GM18505 (cell line): Measurements from ENCODE around the gene PHF2.

Experiments
- ATAC-seq: cut with Tn5 transposase; IDR thresholded peaks from one replicate; pipeline ENCODE4 v1.9.1; 2021; ENCODE audit not compliant: unreplicated experiment
- POLR2A ChIP-seq: IDR thresholded peaks from 4 replicates; pipeline ENCODE4 v1.6.1; 2011; ENCODE audit warnings: borderline replicate concordance; ENCODE audit not compliant: insufficient read depth, insufficient read length; ENCODE audit errors: extremely low read depth

The PHF2 gene

DNA sequence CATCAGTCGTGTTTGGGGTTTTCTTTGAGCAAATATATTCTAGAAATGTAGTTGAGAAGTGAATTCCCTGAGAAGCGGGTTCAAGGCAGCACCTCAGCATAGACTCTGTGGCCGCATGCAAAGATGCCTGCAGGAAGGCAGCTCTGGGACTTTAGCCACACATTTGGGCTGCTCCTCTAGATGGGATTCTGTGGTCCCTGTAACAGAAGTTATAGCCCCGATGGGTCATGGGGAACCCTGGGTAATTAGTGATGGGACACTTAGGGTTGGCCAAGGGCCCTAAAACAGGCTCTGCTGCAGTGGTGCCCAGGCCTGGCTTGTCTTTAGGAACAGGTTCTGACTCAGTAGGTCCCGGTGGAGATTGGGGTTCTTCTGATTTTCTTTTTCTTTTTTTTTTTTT lies 36.8 kb downstream of the PHF2 start:
- ATAC-seq: no peak
- no peak for TF ChIP-seq POLR2A

DNA sequence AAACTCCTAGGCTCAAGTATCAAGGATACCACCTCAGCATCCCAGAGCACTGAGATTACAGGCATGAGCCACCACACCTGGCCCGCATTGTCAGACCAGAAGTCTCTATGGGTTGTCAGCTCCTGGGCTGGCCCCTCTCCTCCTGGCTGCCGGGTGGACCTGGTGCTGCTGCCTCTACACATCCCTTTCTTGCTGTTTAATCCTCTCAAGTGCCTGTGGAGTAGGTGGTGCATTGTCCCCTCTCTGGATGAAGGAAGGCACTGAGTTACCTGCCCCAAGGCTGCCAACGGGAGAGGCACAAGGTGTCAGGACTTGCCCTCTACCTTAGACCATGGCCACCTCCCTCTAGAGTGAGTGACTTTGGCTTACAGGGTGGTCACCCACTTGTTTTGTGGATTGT lies 37.4 kb downstream of the PHF2 start:
- no peak for TF ChIP-seq POLR2A
- no peak for ATAC-seq

DNA sequence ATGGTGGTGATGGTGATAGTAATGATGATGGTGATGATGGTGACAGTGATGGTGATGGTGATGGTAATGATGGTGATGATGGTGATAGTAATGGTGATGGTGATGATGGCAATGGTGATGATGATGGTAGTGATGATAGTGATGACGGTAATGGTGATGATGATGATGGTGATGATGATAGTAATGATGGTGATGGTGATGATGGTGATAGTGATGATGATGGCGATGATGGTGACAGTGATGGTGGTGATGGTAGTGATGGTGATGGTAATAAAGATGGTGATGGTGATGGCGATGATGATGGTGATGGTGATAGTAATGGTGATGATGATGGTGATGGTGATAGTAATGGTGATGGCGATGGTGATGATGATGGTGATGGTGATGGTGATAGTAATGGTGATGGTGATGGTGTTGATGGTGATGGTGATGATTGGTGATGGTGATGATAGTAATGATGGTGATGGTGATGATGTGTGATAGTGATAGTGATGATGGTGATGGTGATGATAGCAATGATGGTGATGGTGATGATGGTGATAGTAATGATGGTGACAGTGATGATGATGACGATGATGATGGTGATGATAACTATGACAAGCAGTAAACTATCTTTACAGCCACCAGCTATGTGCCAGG lies 38.6 kb downstream of the PHF2 start:
- no peak for ATAC-seq
- no peak for TF ChIP-seq POLR2A

DNA sequence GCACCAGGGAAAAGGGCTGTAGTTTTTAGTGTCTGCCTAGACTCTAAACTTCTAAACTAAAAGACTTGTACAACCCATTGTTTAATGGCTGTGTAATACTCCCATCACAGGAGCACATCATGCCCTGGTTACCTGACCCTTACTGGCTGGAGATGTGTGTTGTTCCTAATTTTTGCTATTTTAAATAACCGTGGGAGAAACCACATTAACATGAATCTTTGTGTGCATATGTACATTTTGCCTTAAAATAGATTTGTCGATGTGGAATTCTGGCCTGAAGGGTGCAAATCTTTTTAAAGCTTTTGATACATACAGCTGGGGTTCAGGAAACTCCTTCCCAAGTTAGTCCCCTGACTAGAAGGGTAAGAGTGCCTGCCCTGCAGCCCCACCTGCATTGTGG lies 39.7 kb downstream of the PHF2 start:
- ATAC-seq: no peak
- no peak for TF ChIP-seq POLR2A

DNA sequence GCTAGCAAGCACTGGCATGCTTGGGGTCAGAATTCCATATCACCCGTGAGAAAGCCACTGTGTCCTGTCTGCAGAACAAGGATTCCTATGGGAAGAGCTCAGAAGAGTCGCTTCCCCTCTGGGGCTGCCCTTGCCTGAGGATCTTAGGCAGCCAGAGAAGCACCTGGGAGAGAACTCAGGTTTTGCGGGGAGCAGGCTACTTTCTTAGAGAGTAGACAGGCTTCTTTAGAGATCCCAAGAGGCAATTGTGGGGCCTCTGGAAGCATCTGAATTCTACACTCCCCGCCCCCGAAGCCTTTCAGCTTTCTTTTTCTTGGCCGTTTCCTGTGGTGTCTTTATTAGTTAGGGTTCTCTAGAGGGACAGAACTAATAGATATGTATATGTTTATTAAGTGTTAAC lies 40.9 kb downstream of the PHF2 start:
- no peak for ATAC-seq

DNA sequence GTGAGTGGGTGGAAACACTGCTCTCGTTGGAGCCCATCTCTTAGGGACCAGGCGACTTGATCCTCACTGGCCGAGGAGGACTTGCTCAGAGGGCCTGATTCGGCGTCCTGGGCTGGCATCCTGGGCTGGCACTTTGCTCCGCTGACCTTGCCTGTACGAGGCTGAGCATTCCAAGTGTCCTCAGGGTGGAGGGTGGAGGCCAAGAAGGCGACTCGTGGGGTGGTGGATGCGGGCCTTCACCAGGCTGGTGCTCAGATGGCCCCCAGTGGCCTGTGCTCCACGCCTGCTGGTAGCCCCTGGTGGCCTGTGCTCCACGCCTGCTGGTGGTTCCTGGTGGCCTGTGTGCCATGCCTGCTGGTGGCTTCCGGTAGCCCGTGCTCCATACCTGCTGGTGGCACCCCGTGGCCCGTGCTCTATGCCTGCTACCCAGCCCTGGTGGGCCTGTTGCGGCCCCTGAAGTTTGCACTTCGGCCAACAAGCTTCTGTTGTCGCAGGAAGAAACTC lies 42.9 kb downstream of the PHF2 start:
- ATAC-seq: no peak
- TF ChIP-seq POLR2A: no peak

More for the DNA sequence above, 40.9 kb downstream of the PHF2 start:
- no peak for TF ChIP-seq POLR2A

DNA sequence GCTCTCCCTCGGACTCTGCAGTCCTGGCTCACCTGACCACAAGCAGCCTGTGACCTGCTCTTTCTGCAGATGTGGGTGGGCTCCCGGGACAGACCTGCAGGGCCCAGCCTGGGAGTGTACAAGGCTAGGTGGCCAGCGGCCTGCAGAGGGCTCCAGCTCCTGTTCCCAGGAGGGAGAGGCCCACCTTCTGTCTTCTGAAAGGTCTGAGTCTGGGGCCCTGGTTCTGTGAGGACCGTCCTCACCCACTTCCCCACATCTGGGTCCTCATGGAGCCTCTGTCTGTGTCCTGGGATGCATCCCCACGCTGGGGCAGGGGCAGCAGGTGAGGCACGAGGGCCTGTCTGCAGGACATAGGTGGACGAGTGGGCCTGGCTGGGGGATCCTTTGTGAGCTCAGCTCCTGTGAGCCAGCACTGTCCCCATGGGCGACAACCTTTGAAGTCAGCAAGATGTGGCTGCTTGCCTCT lies 43.7 kb downstream of the PHF2 start:
- ATAC-seq: no peak
- no peak for TF ChIP-seq POLR2A

DNA sequence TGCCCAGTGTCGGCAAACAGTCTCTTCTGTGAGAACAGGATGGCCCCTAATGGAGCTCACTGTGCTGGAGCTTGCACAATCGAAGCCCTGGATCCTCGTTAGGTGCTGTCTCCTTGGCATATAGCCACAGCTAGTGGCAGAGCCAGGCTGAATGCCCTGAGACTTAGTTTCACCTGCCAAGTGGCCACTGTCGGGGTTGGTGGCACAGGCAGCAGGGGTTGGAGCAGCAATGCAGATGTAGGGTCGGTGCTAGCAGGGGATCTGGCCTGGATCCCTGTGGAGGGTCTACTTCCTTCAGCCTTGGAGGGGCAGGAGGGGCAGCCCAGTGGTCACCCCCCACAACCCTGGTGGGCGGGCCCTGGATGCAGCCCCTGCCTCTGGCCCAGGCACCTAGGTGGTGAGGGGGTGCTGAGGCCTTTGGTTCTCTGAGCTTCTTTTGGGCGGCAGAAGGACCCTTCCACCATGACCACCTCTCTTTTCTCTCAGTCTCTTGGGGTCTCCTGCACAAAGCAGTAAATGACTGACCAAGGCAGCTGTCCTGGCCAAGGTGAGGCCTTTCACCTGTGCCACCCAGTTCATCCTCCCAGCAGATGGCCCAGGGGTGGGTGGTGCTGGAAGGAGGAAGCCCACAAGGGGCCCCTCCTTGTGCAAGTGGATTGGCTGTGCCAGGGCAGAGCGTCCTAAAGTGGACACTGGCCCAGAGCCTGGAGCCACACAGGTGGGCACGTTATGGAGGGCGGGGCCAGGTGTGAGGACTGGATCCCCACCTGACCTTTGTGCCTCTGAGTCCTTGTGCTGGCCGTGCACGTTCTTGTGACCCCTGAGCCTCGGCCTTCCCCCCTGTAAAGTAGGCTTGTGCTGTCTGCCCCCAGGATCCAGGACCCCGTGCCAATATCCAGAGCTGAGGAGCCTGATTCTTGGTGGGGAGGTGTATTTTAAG lies 44.8 kb downstream of the PHF2 start:
- no peak for TF ChIP-seq POLR2A
- ATAC-seq: no peak

DNA sequence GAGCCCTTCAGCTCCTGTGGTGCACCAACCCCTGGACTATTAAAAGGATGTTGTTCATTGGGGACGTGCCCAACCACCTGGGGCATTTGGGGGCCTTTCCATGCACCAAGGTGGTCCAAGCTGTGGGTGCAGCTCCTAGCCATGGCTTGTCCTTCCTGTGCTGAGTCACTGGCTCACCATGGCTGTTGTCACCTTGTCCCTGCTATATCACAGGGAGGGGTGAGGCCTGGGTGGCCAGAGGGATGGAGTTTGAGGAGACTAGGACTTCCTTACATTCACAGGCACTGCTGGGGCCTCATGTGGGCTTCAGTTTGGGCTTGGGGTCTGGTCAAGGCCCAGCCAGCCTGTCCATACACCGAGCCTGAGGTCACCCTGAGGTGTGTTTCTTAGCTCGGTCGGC lies 45.5 kb downstream of the PHF2 start:
- TF ChIP-seq POLR2A: no peak
- ATAC-seq: no peak

DNA sequence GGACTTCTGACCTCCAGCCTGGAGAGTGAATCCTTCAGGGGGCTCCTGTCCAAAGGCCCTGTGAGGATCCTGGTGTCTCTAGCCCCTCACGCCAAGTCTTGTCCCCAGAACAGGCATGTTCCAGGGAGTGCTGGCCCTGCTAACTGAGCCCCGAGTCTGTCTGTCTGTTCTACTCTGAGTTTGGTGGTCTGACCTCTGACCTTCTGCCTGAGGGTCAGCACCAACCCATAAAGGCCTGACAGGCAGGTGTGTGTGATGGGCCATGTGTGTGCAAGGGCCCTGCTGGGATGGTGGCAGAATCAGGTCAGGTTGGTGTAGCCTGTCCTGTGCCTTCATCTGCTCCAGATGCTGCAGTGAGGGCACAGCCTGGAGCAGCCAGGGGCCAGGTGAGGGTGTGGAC lies 46.3 kb downstream of the PHF2 start:
- TF ChIP-seq POLR2A: no peak
- ATAC-seq: no peak

DNA sequence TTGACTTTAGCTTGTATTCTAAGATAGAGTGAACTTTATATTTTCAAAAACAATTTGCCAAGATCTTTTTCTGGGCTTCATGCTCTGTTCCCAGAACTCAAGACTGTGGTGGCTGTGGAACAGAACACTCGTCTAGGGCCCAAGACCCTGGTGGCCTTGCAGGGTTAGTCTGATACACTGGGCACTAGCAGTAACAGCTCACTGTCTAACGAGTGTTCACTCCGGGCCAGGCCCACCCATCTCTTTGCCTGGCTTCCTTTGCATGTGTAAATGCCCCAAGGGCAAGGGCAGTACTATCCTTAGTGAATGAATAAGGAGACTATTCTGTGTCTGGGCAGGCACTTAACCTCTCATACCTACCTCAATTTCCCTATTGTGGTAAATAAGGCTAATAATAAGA lies 47.4 kb downstream of the PHF2 start:
- no peak for ATAC-seq
- no peak for TF ChIP-seq POLR2A

DNA sequence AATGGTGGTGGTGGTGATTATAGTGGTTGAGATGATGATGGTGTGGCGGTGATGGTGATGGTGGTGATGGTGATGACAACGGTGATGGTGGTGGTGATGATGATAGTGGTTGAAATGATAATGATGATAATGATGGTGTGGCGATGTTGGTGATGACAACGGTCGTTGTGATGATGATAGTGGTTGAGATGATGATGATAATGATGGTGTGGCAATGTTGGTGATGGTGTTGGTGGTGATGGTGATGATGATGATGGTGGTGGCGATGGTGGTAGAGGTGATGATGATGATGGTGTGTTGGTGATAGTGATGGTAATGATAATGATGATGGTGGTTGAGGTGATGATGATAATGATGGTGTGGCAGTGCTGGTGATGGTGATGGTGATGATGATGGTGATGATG lies 48.0 kb downstream of the PHF2 start:
- no peak for TF ChIP-seq POLR2A
- ATAC-seq: no peak

DNA sequence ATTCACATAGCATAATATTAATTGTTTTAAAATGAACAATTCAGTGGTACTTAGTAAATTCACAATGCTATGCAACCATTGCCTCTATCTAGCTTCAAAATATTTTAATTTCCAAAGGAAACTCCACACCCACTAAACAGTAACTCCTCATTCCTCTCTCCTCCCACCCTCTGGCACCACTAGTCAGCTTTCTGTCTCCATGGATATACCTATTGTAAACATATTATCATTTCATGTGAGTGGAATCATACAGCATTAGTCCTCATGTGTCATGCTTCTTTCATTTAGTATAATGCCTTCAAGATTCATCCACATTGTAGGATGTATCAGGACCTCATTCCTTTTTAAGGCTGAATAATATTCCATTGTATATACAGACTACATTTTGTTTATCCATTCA lies 48.6 kb downstream of the PHF2 start:
- no peak for TF ChIP-seq POLR2A
- ATAC-seq: no peak

DNA sequence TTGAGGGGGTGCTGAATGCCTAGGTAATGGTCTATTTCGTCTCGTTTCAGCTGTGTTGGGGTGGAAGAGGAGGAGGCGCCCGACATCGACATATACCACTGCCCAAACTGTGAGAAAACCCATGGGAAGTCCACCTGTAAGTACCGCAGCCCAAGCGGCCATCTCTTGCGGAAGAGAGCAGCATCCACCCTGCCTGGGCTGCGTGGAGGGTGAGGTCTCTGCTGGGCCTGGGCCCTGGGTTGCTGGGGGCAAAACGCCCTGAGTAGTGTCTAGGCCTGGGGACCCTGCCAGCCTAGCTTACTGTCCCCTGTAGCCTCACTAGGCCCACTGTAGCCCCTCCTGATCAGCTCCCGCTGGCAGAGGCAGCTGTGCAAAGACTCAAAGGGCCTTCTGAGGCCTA lies 53.5 kb downstream of the PHF2 start:
- ATAC-seq: no peak
- TF ChIP-seq POLR2A: no peak
